Measurements from ENCODE around the gene SLC10A6.

- TF ChIP-seq FIP1L1 (IDR thresholded peaks at IDR 0.05; ENCODE audit: low read depth, low read length, poor library complexity, severe bottlenecking) (no peak), PTTG1 (tag; IDR thresholded peaks at IDR 0.05; ENCODE audit: low read depth) (no peak), ZNF311 (CRISPR knock-in tag; IDR thresholded peaks at IDR 0.05) (no peak), RFX5 (IDR thresholded peaks at IDR 0.05; ENCODE audit: low read depth, low read length) (no peak), E2F6 (IDR thresholded peaks at IDR 0.05; ENCODE audit: borderline replicate concordance in 1 of 2, extremely low read depth in 1 of 2, insufficient read depth in 1 of 2, insufficient read length in 1 of 2, low read depth in 1 of 2, low read length in 1 of 2, poor library complexity in 1 of 2, severe bottlenecking in 1 of 2) (no peak), DMBX1 (CRISPR knock-in tag; IDR thresholded peaks at IDR 0.05; ENCODE audit: borderline replicate concordance) (no peak), ZNF3 (CRISPR knock-in tag; IDR thresholded peaks at IDR 0.05) (no peak), IRF2 (CRISPR knock-in tag; IDR thresholded peaks at IDR 0.05) (no peak), KDM1A (IDR thresholded peaks at IDR 0.05) (no peak)
- TF ChIP-seq, protein P1, sequence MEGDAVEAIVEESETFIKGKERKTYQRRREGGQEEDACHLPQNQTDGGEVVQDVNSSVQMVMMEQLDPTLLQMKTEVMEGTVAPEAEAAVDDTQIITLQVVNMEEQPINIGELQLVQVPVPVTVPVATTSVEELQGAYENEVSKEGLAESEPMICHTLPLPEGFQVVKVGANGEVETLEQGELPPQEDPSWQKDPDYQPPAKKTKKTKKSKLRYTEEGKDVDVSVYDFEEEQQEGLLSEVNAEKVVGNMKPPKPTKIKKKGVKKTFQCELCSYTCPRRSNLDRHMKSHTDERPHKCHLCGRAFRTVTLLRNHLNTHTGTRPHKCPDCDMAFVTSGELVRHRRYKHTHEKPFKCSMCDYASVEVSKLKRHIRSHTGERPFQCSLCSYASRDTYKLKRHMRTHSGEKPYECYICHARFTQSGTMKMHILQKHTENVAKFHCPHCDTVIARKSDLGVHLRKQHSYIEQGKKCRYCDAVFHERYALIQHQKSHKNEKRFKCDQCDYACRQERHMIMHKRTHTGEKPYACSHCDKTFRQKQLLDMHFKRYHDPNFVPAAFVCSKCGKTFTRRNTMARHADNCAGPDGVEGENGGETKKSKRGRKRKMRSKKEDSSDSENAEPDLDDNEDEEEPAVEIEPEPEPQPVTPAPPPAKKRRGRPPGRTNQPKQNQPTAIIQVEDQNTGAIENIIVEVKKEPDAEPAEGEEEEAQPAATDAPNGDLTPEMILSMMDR (IDR thresholded peaks at IDR 0.05 in 2 of 3, conservative IDR thresholded peaks at IDR 0.05 in 1 of 3; ENCODE audit: insufficient read depth in 2 of 3, low read depth in 1 of 3, low read length in 3 of 3): no peak
Measured at GRCh38 chr4:86853209-86853608, 4.0 kb upstream of the SLC10A6 start.
